Neural progenitor cell (in vitro differentiated cells): Measurements from ENCODE around the gene FERMT3. TPM values are rescaled to one million over a fixed set of nuclear protein-coding genes. Genes with fewer than 3 reads are reported as not detected.

ENCODE experiments used
- DNase-seq: peaks from one replicate; pipeline ENCODE4 v3.0.0-alpha.2; 2016; ENCODE audit warnings: low spot score
- H2AFZ ChIP-seq: fragments of 200-600 bp; sonication (generic); replicated peaks from 2 replicates; pipeline ENCODE4 v1.6.1; 2016; ENCODE audit warnings: antibody characterized with exemption
- H3F3A ChIP-seq: fragments of 200-600 bp; sonication (generic); 2 replicates; pipeline ENCODE4 v1.6.1; 2016; ENCODE audit warnings: antibody characterized with exemption, low read depth
- H3K27ac ChIP-seq: fragments of 200-600 bp; sonication (generic); 2 replicates; pipeline ENCODE4 v1.5.1; 2016; ENCODE audit warnings: mild to moderate bottlenecking
- H3K27me3 ChIP-seq: fragments of 200-600 bp; sonication (generic); 2 replicates; pipeline ENCODE4 v1.6.1; 2016; ENCODE audit warnings: mild to moderate bottlenecking, moderate library complexity
- H3K36me3 ChIP-seq: fragments of 200-600 bp; sonication (generic); 2 replicates; pipeline ENCODE4 v1.5.1; 2016
- H3K4me1 ChIP-seq: fragments of 200-600 bp; sonication (generic); 2 replicates; pipeline ENCODE4 v1.6.1; 2016; ENCODE audit warnings: mixed run types
- H3K4me2 ChIP-seq: fragments of 200-600 bp; sonication (generic); 2 replicates; pipeline ENCODE4 v1.6.1; 2016
- H3K4me3 ChIP-seq: fragments of 200-600 bp; sonication (generic); 2 replicates; pipeline ENCODE4 v1.5.1; 2016
- H3K79me2 ChIP-seq: fragments of 200-600 bp; sonication (generic); 2 replicates; pipeline ENCODE4 v1.6.1; 2016; ENCODE audit warnings: low read depth
- H3K9ac ChIP-seq: fragments of 200-600 bp; sonication (generic); 2 replicates; pipeline ENCODE4 v1.6.1; 2016
- H3K9me3 ChIP-seq: fragments of 200-600 bp; sonication (generic); 2 replicates; pipeline ENCODE4 v1.5.1; 2016; ENCODE audit warnings: low read depth
- H4K20me1 ChIP-seq: fragments of 200-600 bp; sonication (generic); 2 replicates; pipeline ENCODE4 v1.6.1; 2016; ENCODE audit warnings: low read depth
- H3K27ac Mint-ChIP-seq: 3 replicates; pipeline ENCODE4 v1.8.0; 2021; ENCODE audit warnings: mixed read lengths
- H3K27me3 Mint-ChIP-seq: 2 replicates; pipeline ENCODE4 v1.8.0; 2022; ENCODE audit warnings: low read depth, mild to moderate bottlenecking, inconsistent platforms, moderate library complexity, mixed read lengths; ENCODE audit not compliant: insufficient read depth
- H3K36me3 Mint-ChIP-seq: 3 replicates; pipeline ENCODE4 v1.8.0; 2021; ENCODE audit warnings: mixed read lengths
- H3K4me1 Mint-ChIP-seq: 3 replicates; pipeline ENCODE4 v1.8.0; 2021; ENCODE audit warnings: mixed read lengths
- H3K4me3 Mint-ChIP-seq: 3 replicates; pipeline ENCODE4 v1.8.0; 2021; ENCODE audit warnings: mild to moderate bottlenecking, moderate library complexity, mixed read lengths
- H3K9me3 Mint-ChIP-seq: 3 replicates; pipeline ENCODE4 v1.8.0; 2020; ENCODE audit warnings: mixed read lengths
- EZH2 ChIP-seq: fragments of 200-600 bp; sonication (generic); IDR thresholded peaks from 2 replicates; pipeline ENCODE4 v1.6.1; 2017; ENCODE audit warnings: antibody characterized with exemption, mild to moderate bottlenecking, moderate library complexity
- EZH2phosphoT487 ChIP-seq: fragments of 200-600 bp; sonication (generic); IDR thresholded peaks from 2 replicates; pipeline ENCODE4 v1.6.1; 2017; ENCODE audit warnings: antibody characterized with exemption
- total RNA-seq: library from RNA; depleted of rRNA; stranded (reverse); fragments of >200 nt; gene quantifications from 2 replicates; pipeline ENCODE4 v1.2.3, GENCODE V29; 2015; ENCODE audit warnings: low replicate concordance
- TF ChIP-seq, protein P1 (sequence below): fragments of 200-600 bp; sonication (generic); IDR thresholded peaks from 2 replicates; pipeline ENCODE4 v1.5.1; 2017; ENCODE audit warnings: antibody characterized with exemption, mild to moderate bottlenecking

Gene FERMT3
- total RNA-seq, 1 donor from 2014 or later: not detected

DNA sequence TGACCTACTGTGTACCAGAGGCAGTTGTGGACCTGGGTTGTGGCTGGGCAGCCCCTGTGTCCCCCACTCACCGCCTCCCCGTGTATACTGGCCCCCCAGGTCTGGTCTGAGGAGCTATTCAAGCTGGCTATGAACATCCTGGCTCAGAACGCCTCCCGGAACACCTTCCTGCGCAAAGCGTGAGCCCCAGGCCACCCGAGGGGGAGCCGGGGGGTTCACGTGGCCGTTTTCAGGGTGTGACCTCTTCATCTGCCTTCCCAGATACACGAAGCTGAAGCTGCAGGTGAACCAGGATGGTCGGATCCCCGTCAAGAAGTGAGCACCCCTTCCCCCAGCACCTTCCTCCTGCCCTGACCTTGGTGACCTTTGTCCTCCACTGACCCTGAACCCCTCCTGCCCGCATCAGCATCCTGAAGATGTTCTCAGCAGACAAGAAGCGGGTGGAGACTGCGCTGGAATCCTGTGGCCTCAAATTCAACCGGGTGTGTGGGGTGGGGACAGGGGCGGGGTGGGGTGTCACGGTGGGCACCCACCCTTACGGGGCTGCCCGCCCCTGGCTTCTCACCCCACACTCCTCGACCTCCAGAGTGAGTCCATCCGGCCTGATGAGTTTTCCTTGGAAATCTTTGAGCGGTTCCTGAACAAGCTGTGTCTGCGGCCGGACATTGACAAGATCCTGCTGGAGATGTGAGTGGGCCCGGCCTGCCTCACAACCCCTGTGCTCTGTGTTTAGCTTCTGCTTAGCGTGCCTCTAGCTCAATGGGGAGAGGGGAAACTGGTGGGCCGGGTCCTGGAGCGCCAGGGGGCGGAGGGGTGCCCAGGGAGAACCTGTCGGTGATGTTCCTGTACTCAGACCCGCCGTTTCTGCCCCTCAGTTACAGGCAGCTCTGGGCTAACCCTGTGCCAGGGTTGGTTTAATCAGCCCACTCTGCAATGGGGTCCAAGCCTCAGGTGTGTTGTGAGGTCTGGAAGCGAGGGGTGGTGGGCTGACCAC is 48.9 kb downstream of the FERMT3 start:
- H2AFZ ChIP-seq: no peak overlapping the region
- H3K27ac ChIP-seq: no peak overlapping the region
- no peaks in the 10 kb centered on the region for H3K9me3 Mint-ChIP-seq
- peaks cover 17% of the 10 kb centered on the region for H3K36me3 Mint-ChIP-seq
- no peaks in the 10 kb centered on the region for H3K9me3 ChIP-seq
- H3K4me1 Mint-ChIP-seq: peaks cover 17% of the 10 kb centered on the region
- H3K27ac Mint-ChIP-seq: no peak overlapping the region
- peaks cover 15% of the 10 kb centered on the region for H3F3A ChIP-seq
- H3K4me3 Mint-ChIP-seq: no peak overlapping the region
- H3K27me3 ChIP-seq: no peaks in the 10 kb centered on the region
- no peak overlapping the region for H3K9ac ChIP-seq
- no peak overlapping the region for H3K4me3 ChIP-seq
- peaks cover 11% of the 10 kb centered on the region for H3K79me2 ChIP-seq
- H3K4me2 ChIP-seq: no peak overlapping the region
- peaks cover 25% of the 10 kb centered on the region for H4K20me1 ChIP-seq
- TF ChIP-seq, protein P1, sequence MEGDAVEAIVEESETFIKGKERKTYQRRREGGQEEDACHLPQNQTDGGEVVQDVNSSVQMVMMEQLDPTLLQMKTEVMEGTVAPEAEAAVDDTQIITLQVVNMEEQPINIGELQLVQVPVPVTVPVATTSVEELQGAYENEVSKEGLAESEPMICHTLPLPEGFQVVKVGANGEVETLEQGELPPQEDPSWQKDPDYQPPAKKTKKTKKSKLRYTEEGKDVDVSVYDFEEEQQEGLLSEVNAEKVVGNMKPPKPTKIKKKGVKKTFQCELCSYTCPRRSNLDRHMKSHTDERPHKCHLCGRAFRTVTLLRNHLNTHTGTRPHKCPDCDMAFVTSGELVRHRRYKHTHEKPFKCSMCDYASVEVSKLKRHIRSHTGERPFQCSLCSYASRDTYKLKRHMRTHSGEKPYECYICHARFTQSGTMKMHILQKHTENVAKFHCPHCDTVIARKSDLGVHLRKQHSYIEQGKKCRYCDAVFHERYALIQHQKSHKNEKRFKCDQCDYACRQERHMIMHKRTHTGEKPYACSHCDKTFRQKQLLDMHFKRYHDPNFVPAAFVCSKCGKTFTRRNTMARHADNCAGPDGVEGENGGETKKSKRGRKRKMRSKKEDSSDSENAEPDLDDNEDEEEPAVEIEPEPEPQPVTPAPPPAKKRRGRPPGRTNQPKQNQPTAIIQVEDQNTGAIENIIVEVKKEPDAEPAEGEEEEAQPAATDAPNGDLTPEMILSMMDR: no peak
- TF ChIP-seq EZH2 (no peak), EZH2phosphoT487 (no peak)
- peaks cover 13% of the 10 kb centered on the region for H3K27me3 Mint-ChIP-seq
- no peaks in the 10 kb centered on the region for H3K36me3 ChIP-seq
- no peak for DNase-seq
- peaks cover 13% of the 10 kb centered on the region for H3K4me1 ChIP-seq

DNA sequence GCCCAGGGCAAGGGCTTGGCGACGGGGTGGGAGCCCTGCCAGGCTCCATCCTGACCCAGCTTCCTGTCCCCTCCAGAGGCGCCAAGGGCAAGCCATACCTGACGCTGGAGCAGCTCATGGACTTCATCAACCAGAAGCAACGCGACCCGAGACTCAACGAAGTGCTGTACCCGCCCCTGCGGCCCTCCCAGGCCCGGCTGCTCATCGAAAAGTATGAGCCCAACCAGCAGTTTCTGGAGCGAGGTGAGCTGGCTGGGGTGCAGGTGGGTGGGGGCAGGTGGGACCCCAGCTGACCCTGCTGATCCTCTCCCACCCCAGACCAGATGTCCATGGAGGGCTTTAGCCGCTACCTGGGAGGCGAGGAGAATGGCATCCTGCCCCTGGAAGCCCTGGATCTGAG is 49.8 kb downstream of the FERMT3 start:
- peaks cover 14% of the 10 kb centered on the region for H3K4me1 Mint-ChIP-seq
- H4K20me1 ChIP-seq: peaks cover 25% of the 10 kb centered on the region
- H3K4me1 ChIP-seq: peaks cover 7% of the 10 kb centered on the region
- peaks cover 9% of the 10 kb centered on the region for H3F3A ChIP-seq
- H3K9me3 Mint-ChIP-seq: no peaks in the 10 kb centered on the region
- H3K4me3 ChIP-seq: no peak overlapping the region
- H3K36me3 ChIP-seq: no peaks in the 10 kb centered on the region
- H3K9ac ChIP-seq: no peak overlapping the region
- no peaks in the 10 kb centered on the region for H3K9me3 ChIP-seq
- no peak overlapping the region for H3K27ac ChIP-seq
- peaks cover 13% of the 10 kb centered on the region for H3K27me3 Mint-ChIP-seq
- DNase-seq: no peak
- TF ChIP-seq EZH2phosphoT487 (no peak), EZH2 (no peak)
- TF ChIP-seq, protein P1: no peak
- peaks cover 17% of the 10 kb centered on the region for H3K36me3 Mint-ChIP-seq
- no peaks in the 10 kb centered on the region for H3K27me3 ChIP-seq
- H3K4me3 Mint-ChIP-seq: no peak overlapping the region
- peaks cover 11% of the 10 kb centered on the region for H3K79me2 ChIP-seq
- no peak overlapping the region for H3K27ac Mint-ChIP-seq
- H2AFZ ChIP-seq: no peak overlapping the region
- H3K4me2 ChIP-seq: no peak overlapping the region

DNA sequence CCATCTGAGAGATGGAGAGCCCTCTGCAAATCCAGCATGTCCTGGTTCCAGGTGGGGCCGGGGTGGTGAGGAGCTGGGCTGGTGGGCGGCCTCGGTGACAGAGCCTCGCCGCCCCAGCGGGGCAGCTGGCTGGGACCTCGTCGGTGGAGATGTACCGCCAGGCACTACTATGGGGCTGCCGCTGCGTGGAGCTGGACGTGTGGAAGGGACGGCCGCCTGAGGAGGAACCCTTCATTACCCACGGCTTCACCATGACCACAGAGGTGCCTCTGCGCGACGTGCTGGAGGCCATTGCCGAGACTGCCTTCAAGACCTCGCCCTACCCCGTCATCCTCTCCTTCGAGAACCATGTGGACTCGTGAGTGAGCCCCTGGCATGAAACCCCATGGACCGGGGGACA is 51.8 kb downstream of the FERMT3 start:
- no peak overlapping the region for H3K27ac ChIP-seq
- Mint-ChIP-seq H3K4me1 (peaks cover 9% of the 10 kb centered on the region), H3K27ac (no peak overlapping the region), H3K4me3 (no peak overlapping the region), H3K9me3 (no peaks in the 10 kb centered on the region), H3K27me3 (peaks cover 10% of the 10 kb centered on the region), H3K36me3 (peaks cover 22% of the 10 kb centered on the region)
- no peak overlapping the region for H2AFZ ChIP-seq
- peaks cover 2% of the 10 kb centered on the region for H3F3A ChIP-seq
- TF ChIP-seq EZH2phosphoT487: no peak
- TF ChIP-seq, protein P1: no peak
- TF ChIP-seq EZH2: no peak
- peaks cover 11% of the 10 kb centered on the region for H4K20me1 ChIP-seq
- no peak overlapping the region for H3K4me2 ChIP-seq
- H3K9me3 ChIP-seq: no peaks in the 10 kb centered on the region
- H3K4me3 ChIP-seq: no peak overlapping the region
- no peaks in the 10 kb centered on the region for H3K79me2 ChIP-seq
- H3K27me3 ChIP-seq: no peaks in the 10 kb centered on the region
- no peaks in the 10 kb centered on the region for H3K4me1 ChIP-seq
- no peak overlapping the region for H3K9ac ChIP-seq
- no peak for DNase-seq
- H3K36me3 ChIP-seq: no peaks in the 10 kb centered on the region
